HepG2 (cell line): ENCODE measurements around the gene PLXNB2. TPM values are rescaled to one million over a fixed set of nuclear protein-coding genes. Genes with fewer than 3 reads are reported as not detected.

Source experiments
- HNF4G ChIP-seq, 2 experiments: sonication (generic) in 1 of 2; formaldehyde crosslinking in 1 of 2; IDR thresholded peaks; 2 replicates each; pipeline versions ENCODE4 v1.4.0 to v1.6.1; 2011 to 2020; ENCODE audit warnings: borderline replicate concordance in 2 of 2, low read depth in 2 of 2, mild to moderate bottlenecking in 2 of 2, low read length in 1 of 2, missing genetic modification reagents in 1 of 2, moderate library complexity in 1 of 2
- ISX ChIP-seq: sonication (generic); formaldehyde crosslinking; conservative IDR thresholded peaks from 2 replicates; pipeline ENCODE4 v1.5.0; 2020; ENCODE audit warnings: missing genetic modification reagents
- MIER3 ChIP-seq: IDR thresholded peaks from 2 replicates; pipeline ENCODE4 v1.6.1; 2016; ENCODE audit warnings: missing compliant biosample characterization, borderline replicate concordance
- MTA3 ChIP-seq: sonication (generic); formaldehyde crosslinking; IDR thresholded peaks from 2 replicates; pipeline ENCODE4 v1.4.0; 2020; ENCODE audit warnings: missing genetic modification reagents
- PCBP2 ChIP-seq: fragments of 200-400 bp; formaldehyde crosslinking; optimal IDR thresholded peaks from 2 replicates; pipeline ENCODE3; 2018; ENCODE audit warnings: low read length, low read depth; ENCODE audit not compliant: poor library complexity, severe bottlenecking
- PHF8 ChIP-seq: sonication (generic); formaldehyde crosslinking; IDR thresholded peaks from 2 replicates; pipeline ENCODE4 v1.5.0; 2020; ENCODE audit warnings: missing genetic modification reagents
- PITX1 ChIP-seq: sonication (generic); formaldehyde crosslinking; IDR thresholded peaks from 2 replicates; pipeline ENCODE4 v1.5.1; 2020; ENCODE audit warnings: mild to moderate bottlenecking, missing genetic modification reagents
- SMAD9 ChIP-seq: sonication (generic); formaldehyde crosslinking; IDR thresholded peaks from 2 replicates; pipeline ENCODE4 v1.5.1; 2020; ENCODE audit warnings: mild to moderate bottlenecking, missing genetic modification reagents
- SOX5 ChIP-seq: IDR thresholded peaks from 2 replicates; pipeline ENCODE4 v1.6.1; 2016; ENCODE audit warnings: borderline replicate concordance
- ZFP90 ChIP-seq: sonication (generic); formaldehyde crosslinking; IDR thresholded peaks from 2 replicates; pipeline ENCODE4 v1.8.0; 2022; ENCODE audit warnings: missing genetic modification reagents, mild to moderate bottlenecking, inconsistent platforms, borderline replicate concordance
- ZNF205 ChIP-seq: IDR thresholded peaks from 2 replicates; pipeline ENCODE4 v1.6.1; 2018; ENCODE audit warnings: missing biosample characterization, missing genetic modification reagents
- ZNF354B ChIP-seq: sonication (generic); formaldehyde crosslinking; IDR thresholded peaks from 2 replicates; pipeline ENCODE4 v1.8.0; 2022; ENCODE audit warnings: mild to moderate bottlenecking, missing genetic modification reagents
- ZNF501 ChIP-seq: sonication (generic); formaldehyde crosslinking; IDR thresholded peaks from 2 replicates; pipeline ENCODE4 v1.5.1; 2020; ENCODE audit warnings: mild to moderate bottlenecking, moderate library complexity, missing genetic modification reagents
- ZNF816 ChIP-seq: sonication (generic); formaldehyde crosslinking; IDR thresholded peaks from 2 replicates; pipeline ENCODE4 v1.8.0; 2022; ENCODE audit warnings: missing genetic modification reagents, mild to moderate bottlenecking, borderline replicate concordance
- ZSCAN31 ChIP-seq: sonication (generic); formaldehyde crosslinking; IDR thresholded peaks from 2 replicates; pipeline ENCODE4 v1.5.0; 2020; ENCODE audit warnings: low read depth, mild to moderate bottlenecking, missing genetic modification reagents
- polyA plus RNA-seq, 8 experiments: library from polyadenylated mRNA; depleted of rRNA in 3 of 8; stranded (reverse) in 7 of 8; unstranded in 1 of 8; fragments of >200 nt; fragmentation: Illumina TruSeq in 4 of 8; extraction: Trizol in 4 of 8; gene quantifications; 2 replicates each; pipeline versions ENCODE4 v1.2.1 to v1.2.3, GENCODE V29; 2011 to 2016; ENCODE audit warnings: low read depth in 4 of 8, missing spikeins in 1 of 8, mixed read lengths in 1 of 8; ENCODE audit not compliant: insufficient read depth in 1 of 8
- total RNA-seq, 5 experiments: library from RNA; depleted of rRNA; stranded (reverse); fragments of >200 nt; fragmentation: Illumina TruSeq; extraction: Trizol; gene quantifications; 2 replicates each; pipeline ENCODE4 v1.2.3, GENCODE V29; 2016; ENCODE audit warnings: low read depth in 1 of 5
- TF ChIP-seq, protein P1 (sequence below): sonication (generic); formaldehyde crosslinking; IDR thresholded peaks from one replicate; pipeline ENCODE4 v1.5.1; 2020; ENCODE audit warnings: mild to moderate bottlenecking, missing genetic modification reagents; ENCODE audit errors: not compliant biosample characterization
- TF ChIP-seq, protein P2 (sequence below): sonication (generic); formaldehyde crosslinking; IDR thresholded peaks from 2 replicates; pipeline ENCODE4 v1.8.1; 2023; ENCODE audit warnings: mild to moderate bottlenecking, missing genetic modification reagents
- TF ChIP-seq, protein P3 (sequence below): sonication (generic); formaldehyde crosslinking; IDR thresholded peaks from 2 replicates; pipeline ENCODE4 v1.4.0; 2020; ENCODE audit warnings: mild to moderate bottlenecking, low read depth, missing genetic modification reagents
- TF ChIP-seq, protein P4 (sequence below): IDR thresholded peaks from 2 replicates; pipeline ENCODE4 v1.6.1; 2016; ENCODE audit warnings: missing genetic modification reagents, missing compliant biosample characterization

PLXNB2 gene
- total and polyA plus RNA-seq, 2 of the 13 experiments (the other 11 are each of a cell fraction or from before 2014, with no cell fraction given) = 32.6 to 68.9 TPM

DNA sequence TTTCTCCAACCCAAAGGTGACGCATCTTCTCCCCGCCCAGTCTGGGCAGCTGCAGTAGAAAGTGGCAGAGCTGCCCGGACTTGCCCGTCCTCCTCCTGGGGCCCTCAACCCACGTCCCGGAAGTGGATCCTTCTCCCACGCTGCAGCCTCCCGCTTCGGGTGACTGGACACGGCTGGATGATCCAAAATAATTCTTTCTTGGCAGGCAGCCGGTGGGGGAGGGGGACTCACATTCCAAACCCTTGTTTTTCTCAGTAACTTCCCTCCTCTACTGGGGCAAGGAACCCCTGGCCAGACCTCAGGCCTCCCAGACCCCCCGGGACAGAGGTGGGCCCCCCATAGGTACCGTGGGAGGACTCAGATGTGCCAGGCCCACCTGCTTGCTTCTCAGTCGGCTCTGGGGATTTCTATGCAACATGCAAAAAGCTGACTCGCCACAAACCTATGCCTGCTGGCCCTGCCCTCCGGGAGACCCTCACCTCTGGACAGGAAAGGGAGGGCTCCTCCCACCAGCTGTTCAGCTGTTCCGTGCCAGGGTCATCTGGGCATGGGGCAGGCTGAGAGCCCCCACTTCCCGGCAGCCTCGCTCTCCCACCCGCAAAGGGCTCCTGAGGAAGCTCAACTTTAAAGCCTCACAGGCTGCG, 1.4 kb downstream of the PLXNB2 start (continued):
- TF ChIP-seq, protein P1, sequence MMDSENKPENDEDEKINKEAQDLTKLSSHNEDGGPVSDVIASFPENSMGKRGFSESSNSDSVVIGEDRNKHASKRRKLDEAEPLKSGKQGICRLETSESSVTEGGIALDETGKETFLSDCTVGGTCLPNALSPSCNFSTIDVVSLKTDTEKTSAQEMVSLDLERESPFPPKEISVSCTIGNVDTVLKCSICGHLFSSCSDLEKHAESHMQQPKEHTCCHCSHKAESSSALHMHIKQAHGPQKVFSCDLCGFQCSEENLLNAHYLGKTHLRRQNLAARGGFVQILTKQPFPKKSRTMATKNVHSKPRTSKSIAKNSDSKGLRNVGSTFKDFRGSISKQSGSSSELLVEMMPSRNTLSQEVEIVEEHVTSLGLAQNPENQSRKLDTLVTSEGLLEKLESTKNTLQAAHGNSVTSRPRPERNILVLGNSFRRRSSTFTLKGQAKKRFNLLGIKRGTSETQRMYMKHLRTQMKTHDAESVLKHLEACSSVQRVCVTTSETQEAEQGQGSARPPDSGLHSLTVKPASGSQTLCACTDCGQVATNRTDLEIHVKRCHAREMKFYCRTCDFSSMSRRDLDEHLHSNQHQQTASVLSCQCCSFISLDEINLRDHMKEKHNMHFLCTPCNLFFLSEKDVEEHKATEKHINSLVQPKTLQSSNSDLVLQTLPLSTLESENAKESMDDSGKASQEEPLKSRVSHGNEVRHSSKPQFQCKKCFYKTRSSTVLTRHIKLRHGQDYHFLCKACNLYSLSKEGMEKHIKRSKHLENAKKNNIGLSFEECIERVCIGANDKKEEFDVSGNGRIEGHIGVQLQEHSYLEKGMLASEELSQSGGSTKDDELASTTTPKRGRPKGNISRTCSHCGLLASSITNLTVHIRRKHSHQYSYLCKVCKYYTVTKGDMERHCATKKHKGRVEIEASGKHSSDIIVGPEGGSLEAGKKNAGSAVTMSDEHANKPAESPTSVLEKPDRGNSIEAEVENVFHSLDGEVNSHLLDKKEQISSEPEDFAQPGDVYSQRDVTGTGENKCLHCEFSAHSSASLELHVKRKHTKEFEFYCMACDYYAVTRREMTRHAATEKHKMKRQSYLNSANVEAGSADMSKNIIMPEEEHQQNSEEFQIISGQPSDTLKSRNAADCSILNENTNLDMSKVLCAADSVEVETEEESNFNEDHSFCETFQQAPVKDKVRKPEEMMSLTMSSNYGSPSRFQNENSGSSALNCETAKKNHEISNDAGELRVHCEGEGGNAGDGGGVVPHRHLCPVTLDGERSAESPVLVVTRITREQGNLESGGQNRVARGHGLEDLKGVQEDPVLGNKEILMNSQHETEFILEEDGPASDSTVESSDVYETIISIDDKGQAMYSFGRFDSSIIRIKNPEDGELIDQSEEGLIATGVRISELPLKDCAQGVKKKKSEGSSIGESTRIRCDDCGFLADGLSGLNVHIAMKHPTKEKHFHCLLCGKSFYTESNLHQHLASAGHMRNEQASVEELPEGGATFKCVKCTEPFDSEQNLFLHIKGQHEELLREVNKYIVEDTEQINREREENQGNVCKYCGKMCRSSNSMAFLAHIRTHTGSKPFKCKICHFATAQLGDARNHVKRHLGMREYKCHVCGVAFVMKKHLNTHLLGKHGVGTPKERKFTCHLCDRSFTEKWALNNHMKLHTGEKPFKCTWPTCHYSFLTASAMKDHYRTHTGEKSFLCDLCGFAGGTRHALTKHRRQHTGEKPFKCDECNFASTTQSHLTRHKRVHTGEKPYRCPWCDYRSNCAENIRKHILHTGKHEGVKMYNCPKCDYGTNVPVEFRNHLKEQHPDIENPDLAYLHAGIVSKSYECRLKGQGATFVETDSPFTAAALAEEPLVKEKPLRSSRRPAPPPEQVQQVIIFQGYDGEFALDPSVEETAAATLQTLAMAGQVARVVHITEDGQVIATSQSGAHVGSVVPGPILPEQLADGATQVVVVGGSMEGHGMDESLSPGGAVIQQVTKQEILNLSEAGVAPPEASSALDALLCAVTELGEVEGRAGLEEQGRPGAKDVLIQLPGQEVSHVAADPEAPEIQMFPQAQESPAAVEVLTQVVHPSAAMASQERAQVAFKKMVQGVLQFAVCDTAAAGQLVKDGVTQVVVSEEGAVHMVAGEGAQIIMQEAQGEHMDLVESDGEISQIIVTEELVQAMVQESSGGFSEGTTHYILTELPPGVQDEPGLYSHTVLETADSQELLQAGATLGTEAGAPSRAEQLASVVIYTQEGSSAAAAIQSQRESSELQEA (CRISPR knock-in tag) = no peak
- TF ChIP-seq SMAD9 (CRISPR knock-in tag) (no peak), ZNF205 (CRISPR knock-in tag) (no peak), ZNF501 (CRISPR knock-in tag) (peak; percentile 0; the same call in 1 of the 2 replicates), HNF4G (IDR thresholded peaks at IDR 0.05; ENCODE audit: borderline replicate concordance, low read depth, low read length) (no peak), HNF4G (CRISPR knock-in tag; IDR thresholded peaks at IDR 0.05; ENCODE audit: borderline replicate concordance, low read depth) (no peak), SOX5 (CRISPR knock-in tag) (0 out of 2 replicates have a peak, but pooled peaks have one; percentile 28), MTA3 (no peak), ZSCAN31 (CRISPR knock-in tag) (0 out of 2 replicates have a peak, but pooled peaks have one; percentile 16), ZNF816 (no peak), ISX (CRISPR knock-in tag) (no peak), PCBP2 (no peak), ZNF354B (CRISPR knock-in tag) (no peak), PITX1 (CRISPR knock-in tag) (no peak), PHF8 (CRISPR knock-in tag) (peak; percentile 33; the same call in 1 of the 2 replicates), MIER3 (CRISPR knock-in tag) (no peak), ZFP90 (no peak; the same call in 1 of the 2 replicates)
- TF ChIP-seq, protein P2, sequence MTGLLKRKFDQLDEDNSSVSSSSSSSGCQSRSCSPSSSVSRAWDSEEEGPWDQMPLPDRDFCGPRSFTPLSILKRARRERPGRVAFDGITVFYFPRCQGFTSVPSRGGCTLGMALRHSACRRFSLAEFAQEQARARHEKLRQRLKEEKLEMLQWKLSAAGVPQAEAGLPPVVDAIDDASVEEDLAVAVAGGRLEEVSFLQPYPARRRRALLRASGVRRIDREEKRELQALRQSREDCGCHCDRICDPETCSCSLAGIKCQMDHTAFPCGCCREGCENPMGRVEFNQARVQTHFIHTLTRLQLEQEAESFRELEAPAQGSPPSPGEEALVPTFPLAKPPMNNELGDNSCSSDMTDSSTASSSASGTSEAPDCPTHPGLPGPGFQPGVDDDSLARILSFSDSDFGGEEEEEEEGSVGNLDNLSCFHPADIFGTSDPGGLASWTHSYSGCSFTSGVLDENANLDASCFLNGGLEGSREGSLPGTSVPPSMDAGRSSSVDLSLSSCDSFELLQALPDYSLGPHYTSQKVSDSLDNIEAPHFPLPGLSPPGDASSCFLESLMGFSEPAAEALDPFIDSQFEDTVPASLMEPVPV (CRISPR knock-in tag) = no peak
- TF ChIP-seq, protein P3, sequence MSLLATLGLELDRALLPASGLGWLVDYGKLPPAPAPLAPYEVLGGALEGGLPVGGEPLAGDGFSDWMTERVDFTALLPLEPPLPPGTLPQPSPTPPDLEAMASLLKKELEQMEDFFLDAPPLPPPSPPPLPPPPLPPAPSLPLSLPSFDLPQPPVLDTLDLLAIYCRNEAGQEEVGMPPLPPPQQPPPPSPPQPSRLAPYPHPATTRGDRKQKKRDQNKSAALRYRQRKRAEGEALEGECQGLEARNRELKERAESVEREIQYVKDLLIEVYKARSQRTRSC (CRISPR knock-in tag) = no peak
- TF ChIP-seq, protein P4, sequence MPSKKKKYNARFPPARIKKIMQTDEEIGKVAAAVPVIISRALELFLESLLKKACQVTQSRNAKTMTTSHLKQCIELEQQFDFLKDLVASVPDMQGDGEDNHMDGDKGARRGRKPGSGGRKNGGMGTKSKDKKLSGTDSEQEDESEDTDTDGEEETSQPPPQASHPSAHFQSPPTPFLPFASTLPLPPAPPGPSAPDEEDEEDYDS = no peak
